Breast epithelium (tissue), 4 donors: ENCODE data around the gene ACSS2. TPM values are rescaled to one million over a fixed set of nuclear protein-coding genes. Genes with fewer than 3 reads are reported as not detected.

Experiments
- DNase-seq, 2 donors: peaks; one replicate each; pipeline ENCODE4 v3.0.0-alpha.2; 2019; ENCODE audit warnings: low spot score in 2 of 2
- H3K27ac ChIP-seq, 2 donors: fragments of 200-600 bp; sonication (generic) in 1 of 2; one replicate each; pipeline ENCODE4 v1.5.1; 2016 to 2019; ENCODE audit warnings: mild to moderate bottlenecking in 1 of 2
- H3K27me3 ChIP-seq, 2 donors: fragments of 200-600 bp; sonication (generic) in 1 of 2; one replicate each; pipeline versions ENCODE4 v1.5.1 to v1.6.0; 2017 to 2019; ENCODE audit warnings: control low read depth in 1 of 2, mild to moderate bottlenecking in 1 of 2
- H3K36me3 ChIP-seq: fragments of 200-600 bp; one replicate; pipeline ENCODE4 v1.5.1; 2019
- H3K4me1 ChIP-seq, 2 donors: fragments of 200-600 bp; sonication (generic); one replicate each; pipeline ENCODE4 v1.5.1; 2016 to 2019; ENCODE audit warnings: control low read depth in 1 of 2
- H3K4me3 ChIP-seq, 3 donors: fragments of 200-600 bp; sonication (generic); 1 replicate in 2 of 3; 2 replicates in 1 of 3; pipeline ENCODE4 v1.5.1; 2016 to 2019; ENCODE audit warnings: mild to moderate bottlenecking in 3 of 3, moderate library complexity in 2 of 3
- H3K9me3 ChIP-seq, 2 donors: fragments of 200-600 bp; sonication (generic) in 1 of 2; one replicate each; pipeline ENCODE4 v1.5.1; 2016 to 2019; ENCODE audit warnings: control low read depth in 1 of 2
- CTCF ChIP-seq, 3 donors: fragments of 450-650 bp; IDR thresholded peaks; one replicate each; pipeline ENCODE4 v1.5.1; 2016 to 2017; ENCODE audit warnings: antibody characterized with exemption in 3 of 3, mild to moderate bottlenecking in 3 of 3, moderate library complexity in 3 of 3
- POLR2A ChIP-seq: fragments of 450-650 bp; IDR thresholded peaks from one replicate; pipeline ENCODE4 v1.6.1; 2016; ENCODE audit warnings: antibody characterized with exemption, mild to moderate bottlenecking, moderate library complexity
- POLR2AphosphoS5 ChIP-seq, 3 donors: sonication (generic); formaldehyde crosslinking; IDR thresholded peaks; one replicate each; pipeline ENCODE4 v1.6.1; 2017; ENCODE audit warnings: antibody characterized with exemption in 3 of 3
- intact Hi-C: fragments of 100-400 bp; cut with DNase I; formaldehyde crosslinking; loops from one replicate; pipeline ENCODE4 v1.15.1; 2023; ENCODE audit warnings: low total_unique reads
- total RNA-seq, 3 donors: library from RNA; depleted of rRNA; stranded (reverse); fragments of >200 nt; gene quantifications; one replicate each; pipeline ENCODE4 v1.1.0, GENCODE V29; 2016

Gene ACSS2
- total RNA-seq, 3 donors from 2014 or later = 70.1 to 137 (median 71.1) TPM

GRCh38 chr20:34953960-34954359 is 77.5 kb downstream of the ACSS2 start:
- H3K27me3 ChIP-seq = no peaks in the 10 kb centered on the region
- H3K4me1 ChIP-seq = peaks cover 0 to 4% of the 10 kb centered on the region in 2 donors
- TF ChIP-seq CTCF (IDR thresholded peaks at IDR 0.05) (no peak), POLR2AphosphoS5 (IDR thresholded peaks at IDR 0.05) (no peak), POLR2A (no peak)
- H3K27ac ChIP-seq = no peak overlapping the region
- H3K9me3 ChIP-seq = no peaks in the 10 kb centered on the region
- intact Hi-C loops = no loop called here
- H3K36me3 ChIP-seq = no peaks in the 10 kb centered on the region
- no peak overlapping the region for H3K4me3 ChIP-seq
- DNase-seq = no peak

GRCh38 chr20:34954904-34955230 is 78.5 kb downstream of the ACSS2 start:
- H3K9me3 ChIP-seq = no peaks in the 10 kb centered on the region
- H3K4me1 ChIP-seq = peaks cover 0 to 4% of the 10 kb centered on the region in 2 donors
- H3K36me3 ChIP-seq = no peaks in the 10 kb centered on the region
- peak overlapping the region; percentile 56 to 81 (median 71) for H3K4me3 ChIP-seq
- no peaks in the 10 kb centered on the region for H3K27me3 ChIP-seq
- DNase-seq = no peak
- intact Hi-C loops = loop anchor here (5.0 kb wide), 1 partner anchor 83 kb away; the partner anchor contains the start of gene GGT7
- H3K27ac ChIP-seq = peak overlapping the region; percentile 90 to 94
- TF ChIP-seq CTCF (IDR thresholded peaks at IDR 0.05) (no peak), POLR2A (no peak), POLR2AphosphoS5 (IDR thresholded peaks at IDR 0.05) (no peak)

- Histone ChIP-seq H3K4me1 (peaks cover 0 to 4% of the 10 kb centered on the region in 2 donors), H3K4me3 (peak within 1 kb of the TSS; percentile 56 to 81 (median 71)), H3K27me3 (no peaks in the 10 kb centered on the region), H3K27ac (peak within 1 kb of the TSS; percentile 90 to 94), H3K36me3 (no peaks in the 10 kb centered on the region), H3K9me3 (no peaks in the 10 kb centered on the region)
- intact Hi-C loops = loop anchor here (5.0 kb wide), 1 partner anchor 83 kb away; the partner anchor contains the start of gene GGT7
- peak; percentile 96 to 97 for DNase-seq
- TF ChIP-seq POLR2AphosphoS5 (IDR thresholded peaks at IDR 0.05) (peak; percentile 91 to 95 (median 93)), POLR2A (peak; percentile 72), CTCF (IDR thresholded peaks at IDR 0.05) (peak in 2 of 3 donors; percentile 57 to 70)
Measured at GRCh38 chr20:34955231-34956040, 79.0 kb downstream of the ACSS2 start, which contains the start of the genes GSS and MYH7B. TSS of gene GSS (minus strand) at chr20:34955806. CDS start at chr20:34951852, 3,954 bp downstream. TSS of gene MYH7B (plus strand) at chr20:34955868. CDS start at chr20:34978006, 22,138 bp downstream.

- DNase-seq = no peak
- Histone ChIP-seq H3K36me3 (no peaks in the 10 kb centered on the region), H3K27ac (peak overlapping the region; percentile 90 to 94), H3K9me3 (no peaks in the 10 kb centered on the region), H3K4me1 (peaks cover 0 to 4% of the 10 kb centered on the region in 2 donors), H3K27me3 (no peaks in the 10 kb centered on the region), H3K4me3 (peak overlapping the region; percentile 56 to 81 (median 71))
- intact Hi-C loops = loop anchor here (5.0 kb wide), 1 partner anchor 84 kb away; the partner anchor contains the start of gene GGT7
- TF ChIP-seq POLR2A (no peak), POLR2AphosphoS5 (IDR thresholded peaks at IDR 0.05) (no peak), CTCF (IDR thresholded peaks at IDR 0.05) (no peak)
Measured at GRCh38 chr20:34956041-34956458, 79.6 kb downstream of the ACSS2 start.
